ENCODE data around the gene HOXC5.

GRCh38 chr12:54015018-54015931, 17.6 kb upstream of the HOXC5 start:
- TF ChIP-seq POLR2A (IDR thresholded peaks at IDR 0.05): no peak
- no peak for TF ChIP-seq CTCF (IDR thresholded peaks at IDR 0.05)
